Measurements from ENCODE around the gene ZBTB7B.

The ZBTB7B gene

DNA sequence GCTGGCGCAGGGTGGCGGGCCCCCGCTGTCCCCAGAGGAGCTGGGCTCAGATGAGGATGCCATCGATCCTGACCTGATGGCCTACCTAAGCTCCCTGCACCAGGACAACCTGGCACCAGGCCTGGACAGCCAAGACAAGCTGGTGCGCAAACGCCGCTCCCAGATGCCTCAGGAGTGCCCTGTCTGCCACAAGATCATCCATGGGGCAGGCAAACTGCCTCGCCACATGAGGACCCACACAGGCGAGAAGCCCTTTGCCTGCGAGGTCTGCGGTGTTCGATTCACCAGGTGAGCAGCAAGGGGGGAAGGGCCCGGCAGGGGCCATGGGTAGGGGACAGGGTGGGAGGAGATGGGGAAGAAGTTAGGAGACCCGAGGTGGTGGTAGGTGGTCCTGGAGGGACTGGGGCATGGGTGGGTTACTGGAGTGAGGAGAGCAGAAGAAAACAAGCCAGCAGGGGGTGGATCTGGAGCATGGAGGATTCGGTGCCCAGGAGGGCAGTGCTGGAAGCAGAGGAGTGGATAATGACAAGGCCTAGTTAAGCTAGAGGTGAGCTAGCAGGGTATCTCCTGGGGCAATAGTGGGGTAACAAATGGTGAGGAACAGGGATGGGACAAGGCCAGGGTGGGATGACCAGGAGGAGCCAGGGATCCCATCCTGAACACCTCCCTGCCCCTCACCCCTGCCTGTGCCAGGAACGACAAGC, 13.1 kb downstream of the ZBTB7B start:
- Histone ChIP-seq H3K27ac (replicated peaks; ENCODE audit: low read length) (no peak overlapping the region), H2BK12ac (ENCODE audit: low read length) (no peak overlapping the region), H3K9ac (ENCODE audit: low read depth, low read length, poor library complexity) (peak overlapping the region; percentile 33), H4K8ac (ENCODE audit: low read depth, low read length) (no peak overlapping the region), H2BK120ac (ENCODE audit: low read depth, low read length) (peak overlapping the region; percentile 77), H3K4me1 (ENCODE audit: control insufficient read depth in 2 of 2, insufficient read depth in 1 of 2, low read depth in 1 of 2, low read length in 2 of 2) (peaks cover 31 to 41% of the 10 kb centered on the region in 2 donors), H2AK5ac (ENCODE audit: low read depth, low read length) (peak overlapping the region; percentile 99), H2AFZ (ENCODE audit: low read length) (no peak overlapping the region), H3K9me3 (replicated peaks in 1 of 2; ENCODE audit: control insufficient read depth in 2 of 2, insufficient read depth in 1 of 2, low read depth in 1 of 2, low read length in 2 of 2) (no peaks in the 10 kb centered on the region), H3K36me3 (replicated peaks in 1 of 2; ENCODE audit: control insufficient read depth in 2 of 2, insufficient read depth in 2 of 2, low read length in 2 of 2) (peaks cover 14% of the 10 kb centered on the region in 2 donors), H3K4ac (ENCODE audit: low read length) (no peak overlapping the region), H3K23ac (ENCODE audit: low read depth, low read length, poor library complexity) (peak overlapping the region; percentile 52), H3K79me1 (ENCODE audit: low read depth, low read length) (no peaks in the 10 kb centered on the region), H3K27me3 (ENCODE audit: control insufficient read depth in 3 of 3, insufficient read depth in 3 of 3, low read depth in 1 of 3, low read length in 3 of 3) (no peaks in the 10 kb centered on the region), H3K14ac (ENCODE audit: low read length) (no peak overlapping the region), H2BK15ac (ENCODE audit: low read length) (peak overlapping the region; percentile 95), H2BK5ac (ENCODE audit: low read length) (no peak overlapping the region), H3K18ac (ENCODE audit: low read length) (no peak overlapping the region), H3K4me2 (ENCODE audit: insufficient read depth, low read length, poor library complexity, severe bottlenecking) (no peak overlapping the region), H3K4me3 (ENCODE audit: low read length in 2 of 2) (no peak overlapping the region), H4K91ac (ENCODE audit: low read depth, low read length, poor library complexity) (peak overlapping the region; percentile 73)
- no CpG with 5 or more reads among the region's 16 CpGs for WGBS, 2 donors (ENCODE audit: extremely low coverage in 2 of 2, insufficient read length in 2 of 2, insufficient replicate concordance in 1 of 2)
- DNase-seq (ENCODE audit: low spot score), result no peak

DNA sequence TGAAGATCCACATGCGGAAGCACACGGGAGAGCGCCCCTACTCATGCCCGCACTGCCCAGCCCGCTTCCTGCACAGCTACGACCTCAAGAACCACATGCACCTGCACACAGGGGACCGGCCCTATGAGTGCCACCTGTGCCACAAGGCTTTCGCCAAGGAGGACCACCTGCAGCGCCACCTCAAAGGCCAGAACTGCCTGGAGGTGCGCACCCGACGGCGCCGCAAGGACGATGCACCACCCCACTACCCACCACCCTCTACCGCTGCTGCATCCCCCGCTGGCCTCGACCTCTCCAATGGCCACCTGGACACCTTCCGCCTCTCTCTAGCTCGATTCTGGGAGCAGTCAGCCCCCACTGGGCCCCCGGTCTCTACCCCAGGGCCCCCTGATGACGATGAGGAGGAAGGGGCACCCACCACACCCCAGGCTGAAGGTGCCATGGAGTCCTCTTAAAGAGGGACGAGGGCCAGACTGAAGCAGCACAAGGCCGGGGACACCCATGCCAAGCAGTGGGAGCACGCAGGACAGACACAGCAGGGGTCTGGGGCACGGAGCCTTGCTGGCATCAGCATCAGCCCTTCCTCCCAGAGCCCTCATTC, 13.7 kb downstream of the ZBTB7B start:
- H2BK120ac ChIP-seq (ENCODE audit: low read depth, low read length), result peak overlapping the region; percentile 77
- peak overlapping the region; percentile 73 for H4K91ac ChIP-seq (ENCODE audit: low read depth, low read length, poor library complexity)
- H3K79me1 ChIP-seq (ENCODE audit: low read depth, low read length), result no peaks in the 10 kb centered on the region
- H3K4me3 ChIP-seq (ENCODE audit: low read length in 2 of 2), result no peak overlapping the region
- no peaks in the 10 kb centered on the region for H3K9me3 ChIP-seq (replicated peaks in 1 of 2; ENCODE audit: control insufficient read depth in 2 of 2, insufficient read depth in 1 of 2, low read depth in 1 of 2, low read length in 2 of 2)
- WGBS, 2 donors (ENCODE audit: extremely low coverage in 2 of 2, insufficient read length in 2 of 2, insufficient replicate concordance in 1 of 2), result no CpG with 5 or more reads among the region's 26 CpGs
- no peak overlapping the region for H4K8ac ChIP-seq (ENCODE audit: low read depth, low read length)
- peaks cover 31 to 37% of the 10 kb centered on the region in 2 donors for H3K4me1 ChIP-seq (ENCODE audit: control insufficient read depth in 2 of 2, insufficient read depth in 1 of 2, low read depth in 1 of 2, low read length in 2 of 2)
- H3K4ac ChIP-seq (ENCODE audit: low read length), result peak overlapping the region; percentile 81
- H3K14ac ChIP-seq (ENCODE audit: low read length), result no peak overlapping the region
- peak overlapping the region; percentile 99 for H2AK5ac ChIP-seq (ENCODE audit: low read depth, low read length)
- DNase-seq (ENCODE audit: low spot score), result no peak
- peak overlapping the region; percentile 52 for H3K23ac ChIP-seq (ENCODE audit: low read depth, low read length, poor library complexity)
- H2BK15ac ChIP-seq (ENCODE audit: low read length), result peak overlapping the region; percentile 95
- H3K18ac ChIP-seq (ENCODE audit: low read length), result peak overlapping the region; percentile 85
- H2AFZ ChIP-seq (ENCODE audit: low read length), result no peak overlapping the region
- peak overlapping the region; percentile 79 for H2BK5ac ChIP-seq (ENCODE audit: low read length)
- H3K27me3 ChIP-seq (ENCODE audit: control insufficient read depth in 3 of 3, insufficient read depth in 3 of 3, low read depth in 1 of 3, low read length in 3 of 3), result no peaks in the 10 kb centered on the region
- H3K4me2 ChIP-seq (ENCODE audit: insufficient read depth, low read length, poor library complexity, severe bottlenecking), result no peak overlapping the region
- H3K36me3 ChIP-seq (replicated peaks in 1 of 2; ENCODE audit: control insufficient read depth in 2 of 2, insufficient read depth in 2 of 2, low read length in 2 of 2), result peaks cover 14% of the 10 kb centered on the region in 2 donors
- peak overlapping the region; percentile 33 for H3K9ac ChIP-seq (ENCODE audit: low read depth, low read length, poor library complexity)
- H3K27ac ChIP-seq (replicated peaks; ENCODE audit: low read length), result peak overlapping the region; percentile 88
- no peak overlapping the region for H2BK12ac ChIP-seq (ENCODE audit: low read length)

DNA sequence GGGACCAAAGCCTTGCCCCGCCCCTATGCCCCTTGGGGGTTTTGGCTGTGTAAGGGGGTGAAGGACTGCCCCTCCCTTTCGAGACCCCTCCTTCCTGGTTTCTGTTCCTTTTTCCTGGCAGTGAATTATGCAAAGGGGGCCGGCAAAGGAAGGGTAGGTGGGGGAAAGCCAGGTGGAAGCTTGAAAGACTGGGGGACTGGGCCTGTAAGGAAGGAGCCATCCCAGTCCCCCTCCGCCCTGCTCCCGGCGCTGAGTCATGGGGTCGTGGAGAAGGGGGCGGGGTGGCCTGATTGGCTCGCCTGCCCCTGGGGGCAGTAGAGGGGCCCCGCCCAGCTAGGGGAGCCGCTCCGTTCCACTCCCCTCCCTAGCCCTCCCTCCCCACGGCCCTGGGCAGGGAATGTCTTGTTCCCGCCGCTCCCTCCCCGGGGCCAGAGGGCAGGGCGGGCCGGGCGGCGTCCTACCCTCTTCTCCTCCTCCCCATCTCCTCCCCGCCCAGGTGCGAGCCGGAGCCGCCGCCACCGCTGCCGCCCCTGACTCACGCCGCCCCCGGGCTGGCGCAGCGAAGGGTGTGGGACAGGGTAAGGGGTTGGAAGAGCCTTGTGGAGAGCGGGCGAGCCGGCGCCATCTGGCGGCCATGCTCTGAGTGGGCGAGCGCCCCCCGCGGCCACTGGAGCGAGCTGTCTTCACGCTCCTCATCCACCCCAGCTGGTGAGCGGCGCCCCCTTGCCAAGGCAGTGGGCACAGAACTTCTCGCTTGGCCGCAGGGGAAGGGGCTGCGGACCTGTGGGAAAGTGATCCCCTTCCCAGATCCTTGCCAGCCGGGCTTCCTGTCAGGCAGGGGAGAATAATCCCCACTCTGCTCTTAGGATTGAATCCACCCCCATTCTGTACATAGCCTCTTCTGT, 14.7 kb downstream of the ZBTB7B start:
- peak overlapping the region; percentile 88 for H3K27ac ChIP-seq (replicated peaks; ENCODE audit: low read length)
- H3K23ac ChIP-seq (ENCODE audit: low read depth, low read length, poor library complexity), result peak overlapping the region; percentile 77
- H2BK12ac ChIP-seq (ENCODE audit: low read length), result peak overlapping the region; percentile 63
- H3K9ac ChIP-seq (ENCODE audit: low read depth, low read length, poor library complexity), result peak overlapping the region; percentile 86
- H3K4ac ChIP-seq (ENCODE audit: low read length), result no peak overlapping the region
- H3K4me2 ChIP-seq (ENCODE audit: insufficient read depth, low read length, poor library complexity, severe bottlenecking), result peak overlapping the region; percentile 68
- H2BK120ac ChIP-seq (ENCODE audit: low read depth, low read length), result no peak overlapping the region
- no peak overlapping the region for H3K14ac ChIP-seq (ENCODE audit: low read length)
- peak overlapping the region; percentile 99 for H2AK5ac ChIP-seq (ENCODE audit: low read depth, low read length)
- H3K9me3 ChIP-seq (replicated peaks in 1 of 2; ENCODE audit: control insufficient read depth in 2 of 2, insufficient read depth in 1 of 2, low read depth in 1 of 2, low read length in 2 of 2), result no peaks in the 10 kb centered on the region
- no peaks in the 10 kb centered on the region for H3K27me3 ChIP-seq (ENCODE audit: control insufficient read depth in 3 of 3, insufficient read depth in 3 of 3, low read depth in 1 of 3, low read length in 3 of 3)
- H3K4me1 ChIP-seq (ENCODE audit: control insufficient read depth in 2 of 2, insufficient read depth in 1 of 2, low read depth in 1 of 2, low read length in 2 of 2), result peaks cover 24 to 30% of the 10 kb centered on the region in 2 donors
- peak overlapping the region; percentile 79 for H2BK5ac ChIP-seq (ENCODE audit: low read length)
- DNase-seq (ENCODE audit: low spot score), result peak; percentile 87
- H3K36me3 ChIP-seq (replicated peaks in 1 of 2; ENCODE audit: control insufficient read depth in 2 of 2, insufficient read depth in 2 of 2, low read length in 2 of 2), result peaks cover 14% of the 10 kb centered on the region in 2 donors
- H4K8ac ChIP-seq (ENCODE audit: low read depth, low read length), result no peak overlapping the region
- no peak overlapping the region for H4K91ac ChIP-seq (ENCODE audit: low read depth, low read length, poor library complexity)
- H2AFZ ChIP-seq (ENCODE audit: low read length), result peak overlapping the region; percentile 91
- peak overlapping the region; percentile 28 to 74 for H3K4me3 ChIP-seq (ENCODE audit: low read length in 2 of 2)
- no peaks in the 10 kb centered on the region for H3K79me1 ChIP-seq (ENCODE audit: low read depth, low read length)
- no CpG with 5 or more reads among the region's 49 CpGs for WGBS, 2 donors (ENCODE audit: extremely low coverage in 2 of 2, insufficient read length in 2 of 2, insufficient replicate concordance in 1 of 2)
- H3K18ac ChIP-seq (ENCODE audit: low read length), result peak overlapping the region; percentile 85
- no peak overlapping the region for H2BK15ac ChIP-seq (ENCODE audit: low read length)

Data from neuronal stem cell (in vitro differentiated cells).